Endothelial cell of umbilical vein (primary cell): ENCODE data around the gene SOCS4. TPM values are rescaled to one million over a fixed set of nuclear protein-coding genes. Genes with fewer than 3 reads are reported as not detected.

Experiments
- BruUV-seq: library from RNA; stranded (reverse); fragments of 400-500 nt; replicated peaks from 2 replicates; lab custom pipeline; 2021; lab: Mats Ljungman, UMichigan
- CTCF ChIA-PET: fragments of 300-600, 350-600 bp; sonication (Branson Sonifier 250); formaldehyde crosslinking; loops from one replicate; lab custom pipeline; 2021; ENCODE audit warnings: antibody characterized with exemption, inconsistent platforms; lab: Charles Lee
- POLR2A ChIA-PET: fragments of 300-600, 350-600 bp; sonication (Branson Sonifier 250); formaldehyde crosslinking; loops from one replicate; lab custom pipeline; 2021; ENCODE audit warnings: antibody characterized with exemption, inconsistent platforms; lab: Charles Lee
- DNase-seq: peaks from one replicate; pipeline ENCODE4 v3.0.0-alpha.2; 2011; ENCODE audit warnings: low read depth, low spot score
- FAIRE-seq: peaks from 2 replicates; lab custom pipeline; 2011; peaks lifted over from hg19 to GRCh38; lab: Jason Lieb, UNC
- H2AFZ ChIP-seq: 2 replicates; pipeline ENCODE4 v1.6.0; 2012; ENCODE audit warnings: low read depth, low read length, control low read depth, inconsistent platforms
- H3K27ac ChIP-seq: 2 replicates; pipeline ENCODE4 v1.5.1; 2011; ENCODE audit warnings: low read depth, mild to moderate bottlenecking, control low read depth, low read length, moderate library complexity; ENCODE audit not compliant: insufficient read depth
- H3K27me3 ChIP-seq, 2 experiments: 2 replicates each; pipeline versions ENCODE4 v1.6.0 to v1.6.1; 2011; ENCODE audit warnings: low read length in 2 of 2, mixed read lengths in 1 of 2; ENCODE audit not compliant: control insufficient read depth in 2 of 2, insufficient read depth in 2 of 2
- H3K36me3 ChIP-seq, 2 experiments: 2 replicates in 1 of 2; 3 replicates in 1 of 2; pipeline ENCODE4 v1.5.1; 2011; ENCODE audit warnings: low read length in 2 of 2, mild to moderate bottlenecking in 1 of 2, moderate library complexity in 1 of 2; ENCODE audit not compliant: control insufficient read depth in 2 of 2, insufficient read depth in 2 of 2; ENCODE audit errors: extremely low read depth in 1 of 2
- H3K4me1 ChIP-seq: 3 replicates; pipeline ENCODE4 v1.5.1; 2011; ENCODE audit warnings: mild to moderate bottlenecking, low read length; ENCODE audit not compliant: control insufficient read depth, insufficient read depth; ENCODE audit errors: extremely low read depth
- H3K4me2 ChIP-seq: 2 replicates; pipeline ENCODE4 v1.6.1; 2011; ENCODE audit warnings: low read length, control low read depth, mixed read lengths; ENCODE audit not compliant: insufficient read depth
- H3K4me3 ChIP-seq, 3 experiments: fragments of 200-600 bp in 1 of 3; sonication (generic), shearing (Covaris generic) in 1 of 3; replicated peaks in 1 of 3; 2 replicates each; pipeline ENCODE4 v1.5.1; 2011 to 2016; ENCODE audit warnings: control low read depth in 3 of 3, low read length in 3 of 3, mild to moderate bottlenecking in 2 of 3, inconsistent platforms in 1 of 3, low read depth in 1 of 3, moderate library complexity in 1 of 3; ENCODE audit not compliant: insufficient read depth in 1 of 3
- H3K79me2 ChIP-seq: 2 replicates; pipeline ENCODE4 v1.6.0; 2012; ENCODE audit warnings: low read length, inconsistent platforms; ENCODE audit not compliant: control insufficient read depth, insufficient read depth
- H3K9ac ChIP-seq: replicated peaks from 2 replicates; pipeline ENCODE3; 2011; ENCODE audit warnings: low read length, control low read depth; ENCODE audit not compliant: insufficient read depth; ENCODE audit errors: extremely low read depth
- H3K9me1 ChIP-seq: replicated peaks from 3 replicates; pipeline ENCODE4 v1.6.0; 2011; ENCODE audit warnings: mild to moderate bottlenecking, low read length; ENCODE audit not compliant: control insufficient read depth, insufficient read depth; ENCODE audit errors: extremely low read depth
- H3K9me3 ChIP-seq: replicated peaks from 2 replicates; pipeline ENCODE4 v1.5.1; 2012; ENCODE audit warnings: low read length, inconsistent platforms; ENCODE audit not compliant: control insufficient read depth, insufficient read depth
- H4K20me1 ChIP-seq: replicated peaks from 2 replicates; pipeline ENCODE3; 2011; ENCODE audit warnings: mild to moderate bottlenecking, low read length; ENCODE audit not compliant: control insufficient read depth, insufficient read depth; ENCODE audit errors: extremely low read depth
- EZH2 ChIP-seq: IDR thresholded peaks from 2 replicates; pipeline ENCODE4 v1.6.1; 2012; ENCODE audit warnings: borderline replicate concordance, low read depth, mild to moderate bottlenecking, moderate library complexity, low read length, inconsistent platforms; ENCODE audit not compliant: severe bottlenecking
- FOS ChIP-seq: IDR thresholded peaks from 2 replicates; pipeline ENCODE4 v1.6.1; 2011; ENCODE audit warnings: mild to moderate bottlenecking, low read length, moderate library complexity, borderline replicate concordance; ENCODE audit not compliant: insufficient read depth
- GATA2 ChIP-seq: IDR thresholded peaks from 2 replicates; pipeline ENCODE4 v1.7.0; 2011; ENCODE audit warnings: low read depth, mild to moderate bottlenecking, moderate library complexity, mixed read lengths, low read length; ENCODE audit not compliant: insufficient read length, insufficient read depth
- JUN ChIP-seq: IDR thresholded peaks from 2 replicates; pipeline ENCODE4 v1.6.1; 2011; ENCODE audit warnings: borderline replicate concordance, low read depth; ENCODE audit not compliant: insufficient read length, insufficient read depth
- MAX ChIP-seq: IDR thresholded peaks from 2 replicates; pipeline ENCODE4 v1.6.1; 2011; ENCODE audit not compliant: insufficient read depth, insufficient read length
- MYC ChIP-seq: IDR thresholded peaks from one replicate; pipeline ENCODE4 v1.6.1; 2011; ENCODE audit warnings: mild to moderate bottlenecking, low read depth, low read length
- POLR2A ChIP-seq: IDR thresholded peaks from 2 replicates; pipeline ENCODE4 v1.6.1; 2012; ENCODE audit warnings: low read depth, mild to moderate bottlenecking, control low read depth, low read length
- POLR2AphosphoS5 ChIP-seq: IDR thresholded peaks from 2 replicates; pipeline ENCODE4 v1.6.1; 2012; ENCODE audit warnings: low read depth, mild to moderate bottlenecking, control low read depth, low read length, moderate library complexity; ENCODE audit not compliant: insufficient read depth
- dilution Hi-C: fragments of 300-500 bp; cut with MboI; formaldehyde crosslinking; loops from one replicate; pipeline ENCODE4 v1.15.0; 2019; ENCODE audit warnings: low sequenced_read_pairs; ENCODE audit not compliant: extremely low pct_ligation_motif_present
- intact Hi-C: fragments of 100-400 bp; cut with micrococcal nuclease; formaldehyde crosslinking; loops from one replicate; pipeline ENCODE4 v1.10.0; 2022
- polyA plus RNA-seq, 4 experiments: library from polyadenylated mRNA; depleted of rRNA in 3 of 4; stranded (reverse) in 3 of 4; unstranded in 1 of 4; fragments of >200 nt; gene quantifications; 2 replicates each; pipeline versions ENCODE4 v1.2.1 to v1.2.3, GENCODE V29; 2011 to 2012; ENCODE audit warnings: missing spikeins in 1 of 4
- total RNA-seq: library from RNA; stranded (reverse); gene quantifications from 2 replicates; pipeline ENCODE4 v1.2.3, GENCODE V29; 2021
- TF ChIP-seq, protein P1 (sequence below), 2 donors: IDR thresholded peaks; 1 replicate in 1 of 2; 2 replicates in 1 of 2; pipeline ENCODE4 v1.5.1; 2011; ENCODE audit warnings: low read length in 2 of 2, mild to moderate bottlenecking in 2 of 2, moderate library complexity in 2 of 2, control low read depth in 1 of 2, inconsistent platforms in 1 of 2, low read depth in 1 of 2; ENCODE audit not compliant: insufficient read depth in 1 of 2; ENCODE audit errors: extremely low read depth in 1 of 2

SOCS4 gene
- total and polyA plus RNA-seq, 2 donors (not counting 3 experiments of a cell fraction or from before 2014, with no cell fraction given), result 6.4 to 26.7 TPM

- FAIRE-seq (no peak), DNase-seq (no peak)
- Histone ChIP-seq H3K27ac (no peak overlapping the region), H3K79me2 (peaks cover 19% of the 10 kb centered on the region), H3K9me1 (no peaks in the 10 kb centered on the region), H3K4me2 (no peak overlapping the region), H3K9ac (no peak overlapping the region), H4K20me1 (peaks cover 2% of the 10 kb centered on the region), H3K4me3 (no peak overlapping the region), H2AFZ (no peak overlapping the region), H3K36me3 (peaks cover 7 to 20% of the 10 kb centered on the region in 2 experiments), H3K4me1 (no peaks in the 10 kb centered on the region), H3K9me3 (no peaks in the 10 kb centered on the region), H3K27me3 (no peaks in the 10 kb centered on the region)
- dilution Hi-C loops (no loop called here), intact Hi-C loops (no loop called here)
- no TSS peak for BruUV-seq
- ChIA-PET CTCF (interaction anchor here (0.9 to 1.8 kb wide), 2 partner anchors 14 to 72 kb away, joined by 3 to 8 read pairs; partner anchors contain the start of gene MAPK1IP1L), POLR2A (interaction anchor here (1.0 kb wide), 1 partner anchor 14 kb away, joined by 3 read pairs; the partner anchor contains the start of gene MAPK1IP1L)
- TF ChIP-seq GATA2 (no peak), JUN (no peak), POLR2A (no peak), MAX (no peak), POLR2AphosphoS5 (no peak), MYC (no peak), EZH2 (no peak), FOS (no peak)
- TF ChIP-seq, protein P1, sequence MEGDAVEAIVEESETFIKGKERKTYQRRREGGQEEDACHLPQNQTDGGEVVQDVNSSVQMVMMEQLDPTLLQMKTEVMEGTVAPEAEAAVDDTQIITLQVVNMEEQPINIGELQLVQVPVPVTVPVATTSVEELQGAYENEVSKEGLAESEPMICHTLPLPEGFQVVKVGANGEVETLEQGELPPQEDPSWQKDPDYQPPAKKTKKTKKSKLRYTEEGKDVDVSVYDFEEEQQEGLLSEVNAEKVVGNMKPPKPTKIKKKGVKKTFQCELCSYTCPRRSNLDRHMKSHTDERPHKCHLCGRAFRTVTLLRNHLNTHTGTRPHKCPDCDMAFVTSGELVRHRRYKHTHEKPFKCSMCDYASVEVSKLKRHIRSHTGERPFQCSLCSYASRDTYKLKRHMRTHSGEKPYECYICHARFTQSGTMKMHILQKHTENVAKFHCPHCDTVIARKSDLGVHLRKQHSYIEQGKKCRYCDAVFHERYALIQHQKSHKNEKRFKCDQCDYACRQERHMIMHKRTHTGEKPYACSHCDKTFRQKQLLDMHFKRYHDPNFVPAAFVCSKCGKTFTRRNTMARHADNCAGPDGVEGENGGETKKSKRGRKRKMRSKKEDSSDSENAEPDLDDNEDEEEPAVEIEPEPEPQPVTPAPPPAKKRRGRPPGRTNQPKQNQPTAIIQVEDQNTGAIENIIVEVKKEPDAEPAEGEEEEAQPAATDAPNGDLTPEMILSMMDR (IDR thresholded peaks at IDR 0.05; ENCODE audit: extremely low read depth in 1 of 2, insufficient read depth in 1 of 2, low read depth in 1 of 2, low read length in 2 of 2), result no peak
These were observed 38.4 kb downstream of the SOCS4 start for GRCh38 chr14:55065411-55065810.
